ENCODE results near the gene TCERG1L.

TCERG1L gene

DNA sequence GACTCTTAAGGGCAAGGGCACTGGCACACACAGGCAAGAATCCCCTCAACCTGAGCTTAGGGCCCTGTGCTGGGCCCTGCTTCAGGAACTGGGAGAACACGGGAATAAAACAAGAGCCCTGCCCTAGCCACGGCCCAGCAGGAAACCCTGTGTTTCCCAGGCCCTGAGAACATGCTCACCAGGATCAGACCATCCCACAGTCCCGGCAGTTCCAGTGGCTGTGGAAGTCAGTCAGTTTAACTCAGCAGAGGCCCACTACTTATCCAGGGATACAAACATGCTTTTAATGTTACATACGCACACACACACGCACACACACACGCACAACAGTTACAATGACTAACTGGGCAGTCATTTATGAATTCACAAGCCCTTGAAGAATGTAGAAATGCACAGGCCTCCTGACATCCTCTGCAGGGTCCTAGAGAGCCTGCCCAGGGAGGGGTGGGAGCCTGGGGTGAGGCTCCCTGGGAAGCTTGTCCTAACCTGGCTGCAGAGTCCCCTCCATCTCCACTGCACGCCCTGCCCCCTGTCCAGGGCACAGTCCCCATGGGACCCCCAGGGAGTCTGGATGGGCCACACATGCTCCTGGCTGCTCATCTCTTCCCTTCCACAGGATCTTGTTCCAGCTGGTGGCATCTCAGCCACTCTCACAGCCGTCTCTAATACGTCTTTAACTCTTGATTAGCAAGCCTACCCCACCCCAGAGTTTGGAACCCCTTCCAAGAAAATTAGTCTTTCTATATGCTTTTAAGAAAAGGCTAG is 97.6 kb downstream of the TCERG1L start:
- ChIA-PET POLR2A (no interaction called here), CTCF (no interaction called here)
- H3K9me3 ChIP-seq (ENCODE audit: control extremely low read depth in 1 of 5, control insufficient read depth in 4 of 5, insufficient read depth in 2 of 5, low read depth in 1 of 5, low read length in 4 of 5) = no peaks in the 10 kb centered on the region
- no peak for DNase-seq
- H3K36me3 ChIP-seq (ENCODE audit: control insufficient read depth in 4 of 4, insufficient read depth in 4 of 4, low read length in 3 of 4) = no peaks in the 10 kb centered on the region
- peaks cover 0 to 4% (median 0%) of the 10 kb centered on the region in 5 experiments for H3K27me3 ChIP-seq (replicated peaks in 2 of 5; ENCODE audit: control insufficient read depth in 4 of 5, insufficient read depth in 5 of 5, low read length in 4 of 5)
- H3K4me1 ChIP-seq (ENCODE audit: control extremely low read depth in 1 of 4, control insufficient read depth in 4 of 4, insufficient read depth in 4 of 4, low read length in 3 of 4) = no peaks in the 10 kb centered on the region
- no peak overlapping the region for H3K27ac ChIP-seq (ENCODE audit: insufficient read depth in 1 of 2, low read depth in 1 of 2, low read length in 2 of 2, poor library complexity in 1 of 2, severe bottlenecking in 2 of 2)
- WGBS (ENCODE audit: insufficient coverage) = 83% methylated on average over 6 of the region's 9 CpGs
- H3K4me3 ChIP-seq (ENCODE audit: control insufficient read depth in 1 of 7, extremely low read depth in 1 of 7, insufficient read depth in 4 of 7, low read depth in 2 of 7, low read length in 6 of 7) = no peak overlapping the region

DNA sequence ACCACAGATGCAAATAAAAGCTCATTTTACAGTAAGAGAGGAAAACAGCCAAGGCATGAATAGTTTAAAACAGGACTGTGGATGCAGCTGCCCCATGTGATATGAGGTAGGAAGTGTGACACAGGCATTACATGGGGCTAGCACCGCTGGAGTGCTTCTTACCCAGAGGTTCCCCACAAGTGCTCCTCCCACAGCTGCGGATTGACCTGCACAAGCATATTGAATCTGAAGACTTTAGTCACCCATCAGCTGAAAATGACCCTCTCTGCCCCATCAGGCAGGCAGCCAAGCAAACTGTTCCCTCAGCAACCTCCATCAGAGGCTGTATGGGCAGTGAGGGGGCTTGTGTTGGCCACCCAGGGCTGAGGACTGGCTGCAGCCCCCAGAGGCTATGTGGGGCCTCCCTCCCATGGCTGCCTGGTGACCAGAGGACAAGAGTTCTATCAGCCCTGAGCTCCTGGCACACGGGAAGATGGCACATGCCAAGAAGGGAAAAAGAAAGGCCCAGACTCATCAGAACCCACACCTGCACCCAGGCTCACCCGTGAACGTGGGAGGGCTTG is 98.7 kb downstream of the TCERG1L start:
- no peaks in the 10 kb centered on the region for H3K9me3 ChIP-seq (ENCODE audit: control extremely low read depth in 1 of 5, control insufficient read depth in 4 of 5, insufficient read depth in 2 of 5, low read depth in 1 of 5, low read length in 4 of 5)
- H3K27ac ChIP-seq (ENCODE audit: insufficient read depth in 1 of 2, low read depth in 1 of 2, low read length in 2 of 2, poor library complexity in 1 of 2, severe bottlenecking in 2 of 2) = no peak overlapping the region
- H3K27me3 ChIP-seq (replicated peaks in 2 of 5; ENCODE audit: control insufficient read depth in 4 of 5, insufficient read depth in 5 of 5, low read length in 4 of 5) = peaks cover 0 to 4% (median 0%) of the 10 kb centered on the region in 5 experiments
- no peaks in the 10 kb centered on the region for H3K4me1 ChIP-seq (ENCODE audit: control extremely low read depth in 1 of 4, control insufficient read depth in 4 of 4, insufficient read depth in 4 of 4, low read length in 3 of 4)
- POLR2A ChIA-PET = no interaction called here
- CTCF ChIA-PET = no interaction called here
- no peak overlapping the region for H3K4me3 ChIP-seq (ENCODE audit: control insufficient read depth in 1 of 7, extremely low read depth in 1 of 7, insufficient read depth in 4 of 7, low read depth in 2 of 7, low read length in 6 of 7)
- 87% methylated on average over 5 of the region's 5 CpGs for WGBS (ENCODE audit: insufficient coverage)
- DNase-seq = no peak
- no peaks in the 10 kb centered on the region for H3K36me3 ChIP-seq (ENCODE audit: control insufficient read depth in 4 of 4, insufficient read depth in 4 of 4, low read length in 3 of 4)

DNA sequence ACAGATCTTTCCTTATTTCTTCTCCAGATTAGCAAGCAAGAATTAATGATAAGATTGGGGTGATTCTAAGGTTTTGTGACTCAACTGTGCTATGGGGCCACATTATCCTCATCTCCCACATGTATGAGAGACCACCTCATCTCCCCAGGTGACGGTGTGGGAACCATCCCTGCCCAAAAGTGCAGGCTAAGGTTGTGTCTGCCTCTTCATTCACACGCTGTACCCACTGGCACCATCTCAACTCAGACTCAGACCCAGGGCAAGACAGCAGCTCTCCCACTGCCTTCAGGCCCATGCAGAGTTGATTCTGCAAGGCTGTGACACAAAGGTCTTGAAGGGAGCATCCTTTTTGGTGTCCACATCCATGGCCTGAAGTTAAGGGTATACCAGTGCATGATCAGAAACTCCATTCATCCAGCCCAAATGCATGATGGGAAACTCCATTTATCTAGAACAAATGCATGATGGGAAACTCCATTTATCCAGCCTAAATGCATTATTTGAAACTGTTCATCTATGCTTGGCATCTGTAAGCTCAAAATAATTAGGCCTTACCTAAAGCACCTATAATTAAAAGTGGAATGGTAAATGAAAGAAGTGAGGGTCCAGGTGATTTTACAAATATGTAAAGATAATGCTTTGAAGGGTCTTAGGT is 99.4 kb downstream of the TCERG1L start:
- no peaks in the 10 kb centered on the region for H3K36me3 ChIP-seq (ENCODE audit: control insufficient read depth in 4 of 4, insufficient read depth in 4 of 4, low read length in 3 of 4)
- 80% methylated on average over 2 of the region's 2 CpGs for WGBS (ENCODE audit: insufficient coverage)
- ChIA-PET CTCF (no interaction called here), POLR2A (no interaction called here)
- no peak overlapping the region for H3K4me3 ChIP-seq (ENCODE audit: control insufficient read depth in 1 of 7, extremely low read depth in 1 of 7, insufficient read depth in 4 of 7, low read depth in 2 of 7, low read length in 6 of 7)
- H3K27ac ChIP-seq (ENCODE audit: insufficient read depth in 1 of 2, low read depth in 1 of 2, low read length in 2 of 2, poor library complexity in 1 of 2, severe bottlenecking in 2 of 2) = no peak overlapping the region
- no peaks in the 10 kb centered on the region for H3K4me1 ChIP-seq (ENCODE audit: control extremely low read depth in 1 of 4, control insufficient read depth in 4 of 4, insufficient read depth in 4 of 4, low read length in 3 of 4)
- no peaks in the 10 kb centered on the region for H3K9me3 ChIP-seq (ENCODE audit: control extremely low read depth in 1 of 5, control insufficient read depth in 4 of 5, insufficient read depth in 2 of 5, low read depth in 1 of 5, low read length in 4 of 5)
- peaks cover 0 to under 1% (median 0%) of the 10 kb centered on the region in 5 experiments for H3K27me3 ChIP-seq (replicated peaks in 2 of 5; ENCODE audit: control insufficient read depth in 4 of 5, insufficient read depth in 5 of 5, low read length in 4 of 5)
- DNase-seq = no peak

DNA sequence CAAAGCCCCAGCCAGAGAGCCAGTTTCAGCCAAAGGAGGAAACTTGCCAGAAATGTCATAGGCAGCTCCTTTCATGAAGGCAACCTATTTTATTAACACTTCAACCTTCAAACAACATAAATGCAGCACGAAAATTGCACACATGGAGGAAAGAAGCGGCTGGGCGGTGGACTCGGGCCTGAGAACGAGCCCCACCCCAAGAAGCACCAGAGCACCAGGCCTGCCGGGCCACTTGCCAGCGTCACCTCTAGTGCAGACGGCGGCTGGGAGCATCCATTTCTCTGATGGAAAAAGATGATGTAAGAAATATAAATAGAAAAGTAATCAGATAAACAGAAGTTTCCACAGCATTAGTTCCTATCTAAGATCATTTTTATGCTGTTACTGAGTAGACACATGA is 100.0 kb downstream of the TCERG1L start:
- DNase-seq = no peak
- Histone ChIP-seq H3K36me3 (ENCODE audit: control insufficient read depth in 4 of 4, insufficient read depth in 4 of 4, low read length in 3 of 4) (no peaks in the 10 kb centered on the region), H3K4me1 (ENCODE audit: control extremely low read depth in 1 of 4, control insufficient read depth in 4 of 4, insufficient read depth in 4 of 4, low read length in 3 of 4) (no peaks in the 10 kb centered on the region), H3K4me3 (ENCODE audit: control insufficient read depth in 1 of 7, extremely low read depth in 1 of 7, insufficient read depth in 4 of 7, low read depth in 2 of 7, low read length in 6 of 7) (no peak overlapping the region), H3K27ac (ENCODE audit: insufficient read depth in 1 of 2, low read depth in 1 of 2, low read length in 2 of 2, poor library complexity in 1 of 2, severe bottlenecking in 2 of 2) (no peak overlapping the region), H3K27me3 (replicated peaks in 2 of 5; ENCODE audit: control insufficient read depth in 4 of 5, insufficient read depth in 5 of 5, low read length in 4 of 5) (no peaks in the 10 kb centered on the region), H3K9me3 (ENCODE audit: control extremely low read depth in 1 of 5, control insufficient read depth in 4 of 5, insufficient read depth in 2 of 5, low read depth in 1 of 5, low read length in 4 of 5) (no peaks in the 10 kb centered on the region)
- WGBS (ENCODE audit: insufficient coverage) = 85% methylated on average over 4 of the region's 9 CpGs
- ChIA-PET POLR2A (no interaction called here), CTCF (no interaction called here)

DNA sequence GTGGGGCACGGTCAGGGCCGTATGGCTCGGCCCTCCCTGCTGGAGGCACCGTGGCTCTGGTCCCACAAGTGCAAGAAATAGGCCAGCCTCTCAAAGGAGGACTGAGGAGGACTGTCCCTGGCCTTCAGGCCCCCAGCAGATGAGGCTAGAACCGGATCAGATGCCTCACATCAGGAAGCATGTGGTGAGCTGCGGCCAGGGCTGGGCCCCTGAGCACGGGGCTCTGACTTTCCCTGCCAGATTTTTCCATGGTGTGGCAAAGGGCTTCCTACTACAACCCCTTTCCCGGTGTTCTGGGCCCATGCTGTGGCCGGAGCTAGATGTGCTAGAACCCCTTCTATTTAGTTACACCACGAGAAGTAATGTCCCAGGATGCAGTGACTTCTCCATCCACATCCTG is 100.4 kb downstream of the TCERG1L start:
- ChIA-PET CTCF (no interaction called here), POLR2A (no interaction called here)
- H3K27me3 ChIP-seq (replicated peaks in 2 of 5; ENCODE audit: control insufficient read depth in 4 of 5, insufficient read depth in 5 of 5, low read length in 4 of 5) = no peaks in the 10 kb centered on the region
- no peak for DNase-seq
- H3K36me3 ChIP-seq (ENCODE audit: control insufficient read depth in 4 of 4, insufficient read depth in 4 of 4, low read length in 3 of 4) = no peaks in the 10 kb centered on the region
- no peaks in the 10 kb centered on the region for H3K4me1 ChIP-seq (ENCODE audit: control extremely low read depth in 1 of 4, control insufficient read depth in 4 of 4, insufficient read depth in 4 of 4, low read length in 3 of 4)
- 83% methylated on average over 9 of the region's 10 CpGs for WGBS (ENCODE audit: insufficient coverage)
- no peak overlapping the region for H3K27ac ChIP-seq (ENCODE audit: insufficient read depth in 1 of 2, low read depth in 1 of 2, low read length in 2 of 2, poor library complexity in 1 of 2, severe bottlenecking in 2 of 2)
- H3K9me3 ChIP-seq (ENCODE audit: control extremely low read depth in 1 of 5, control insufficient read depth in 4 of 5, insufficient read depth in 2 of 5, low read depth in 1 of 5, low read length in 4 of 5) = no peaks in the 10 kb centered on the region
- no peak overlapping the region for H3K4me3 ChIP-seq (ENCODE audit: control insufficient read depth in 1 of 7, extremely low read depth in 1 of 7, insufficient read depth in 4 of 7, low read depth in 2 of 7, low read length in 6 of 7)

DNA sequence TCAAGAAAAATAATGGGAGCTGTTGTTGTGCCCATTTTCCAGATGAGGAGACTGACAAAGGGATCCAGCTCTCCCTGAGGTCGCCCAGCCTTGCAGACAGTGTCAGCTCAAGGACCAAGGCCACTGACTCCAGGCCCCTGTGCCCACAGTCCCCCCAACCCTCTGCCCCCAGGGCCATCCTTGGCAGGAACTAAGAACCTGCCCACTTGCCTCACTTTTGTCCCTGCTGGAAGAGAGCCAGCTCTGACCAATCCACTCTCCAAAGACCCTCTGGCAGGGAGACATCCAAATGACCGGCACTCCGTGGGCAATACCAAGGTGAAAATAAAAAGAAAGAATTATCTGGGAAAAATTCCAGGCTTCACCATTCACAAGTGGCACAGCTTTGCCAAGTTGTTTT is 101.3 kb downstream of the TCERG1L start:
- H3K27ac ChIP-seq (ENCODE audit: insufficient read depth in 1 of 2, low read depth in 1 of 2, low read length in 2 of 2, poor library complexity in 1 of 2, severe bottlenecking in 2 of 2) = no peak overlapping the region
- H3K4me1 ChIP-seq (ENCODE audit: control extremely low read depth in 1 of 4, control insufficient read depth in 4 of 4, insufficient read depth in 4 of 4, low read length in 3 of 4) = no peaks in the 10 kb centered on the region
- H3K36me3 ChIP-seq (ENCODE audit: control insufficient read depth in 4 of 4, insufficient read depth in 4 of 4, low read length in 3 of 4) = no peaks in the 10 kb centered on the region
- no peaks in the 10 kb centered on the region for H3K9me3 ChIP-seq (ENCODE audit: control extremely low read depth in 1 of 5, control insufficient read depth in 4 of 5, insufficient read depth in 2 of 5, low read depth in 1 of 5, low read length in 4 of 5)
- POLR2A ChIA-PET = no interaction called here
- H3K27me3 ChIP-seq (replicated peaks in 2 of 5; ENCODE audit: control insufficient read depth in 4 of 5, insufficient read depth in 5 of 5, low read length in 4 of 5) = no peaks in the 10 kb centered on the region
- no peak for DNase-seq
- WGBS (ENCODE audit: insufficient coverage) = 84% methylated on average over 3 of the region's 3 CpGs
- H3K4me3 ChIP-seq (ENCODE audit: control insufficient read depth in 1 of 7, extremely low read depth in 1 of 7, insufficient read depth in 4 of 7, low read depth in 2 of 7, low read length in 6 of 7) = no peak overlapping the region
- CTCF ChIA-PET = no interaction called here
